H9 (cell line): Measurements from ENCODE around the gene ELANE. TPM values are rescaled to one million over a fixed set of nuclear protein-coding genes. Genes with fewer than 3 reads are reported as not detected.

ENCODE experiments used
- DNase-seq: peaks from one replicate; pipeline ENCODE4 v3.0.0-alpha.2; 2017
- H2AFZ ChIP-seq: one replicate; pipeline ENCODE4 v1.6.1; 2013; ENCODE audit warnings: mild to moderate bottlenecking, low read length, control low read depth, moderate library complexity
- H2AK5ac ChIP-seq: 2 replicates; pipeline ENCODE4 v1.6.1; 2013; ENCODE audit warnings: low read length, control low read depth, mixed read lengths; ENCODE audit not compliant: insufficient read length
- H2BK120ac ChIP-seq: one replicate; pipeline ENCODE4 v1.6.1; 2013; ENCODE audit warnings: low read depth, mild to moderate bottlenecking, low read length, control low read depth, inconsistent platforms; ENCODE audit not compliant: poor library complexity, severe bottlenecking
- H2BK12ac ChIP-seq: 2 replicates; pipeline ENCODE4 v1.6.1; 2013; ENCODE audit warnings: low read length, control low read depth, mixed read lengths, low read depth; ENCODE audit not compliant: insufficient read length
- H2BK15ac ChIP-seq: 2 replicates; pipeline ENCODE4 v1.6.1; 2013; ENCODE audit warnings: low read depth, low read length, control low read depth
- H2BK20ac ChIP-seq: one replicate; pipeline ENCODE4 v1.6.1; 2013; ENCODE audit warnings: low read depth, mild to moderate bottlenecking, low read length, control low read depth, inconsistent platforms; ENCODE audit not compliant: poor library complexity, severe bottlenecking
- H2BK5ac ChIP-seq: 2 replicates; pipeline ENCODE4 v1.6.1; 2013; ENCODE audit warnings: low read length, control low read depth, mixed read lengths; ENCODE audit not compliant: insufficient read length
- H3K14ac ChIP-seq: 2 replicates; pipeline ENCODE4 v1.6.1; 2013; ENCODE audit warnings: low read length, control low read depth; ENCODE audit not compliant: insufficient read depth
- H3K18ac ChIP-seq: 2 replicates; pipeline ENCODE4 v1.6.1; 2013; ENCODE audit warnings: low read depth, mild to moderate bottlenecking, mixed read lengths, low read length, control low read depth; ENCODE audit not compliant: insufficient read length
- H3K23ac ChIP-seq: 2 replicates; pipeline ENCODE4 v1.6.1; 2013; ENCODE audit warnings: low read length, control low read depth, mixed read lengths, low read depth; ENCODE audit not compliant: insufficient read length
- H3K23me2 ChIP-seq: 2 replicates; pipeline ENCODE4 v1.6.1; 2013; ENCODE audit warnings: low read depth, mild to moderate bottlenecking, mixed read lengths, low read length, control low read depth; ENCODE audit not compliant: insufficient read length, poor library complexity, severe bottlenecking
- H3K27ac ChIP-seq: 2 replicates; pipeline ENCODE4 v1.5.1; 2013; ENCODE audit warnings: low read length, control low read depth, mixed read lengths, low read depth; ENCODE audit not compliant: insufficient read length
- H3K27me3 ChIP-seq: 2 replicates; pipeline ENCODE4 v1.6.1; 2013; ENCODE audit warnings: low read length, control low read depth, inconsistent platforms; ENCODE audit not compliant: insufficient read depth
- H3K4ac ChIP-seq: 2 replicates; pipeline ENCODE4 v1.6.1; 2013; ENCODE audit warnings: low read depth, mild to moderate bottlenecking, control low read depth, inconsistent platforms, low read length, moderate library complexity
- H3K4me1 ChIP-seq: 2 replicates; pipeline ENCODE4 v1.6.1; 2013; ENCODE audit warnings: low read length, control low read depth, inconsistent platforms; ENCODE audit not compliant: insufficient read depth
- H3K4me2 ChIP-seq: 2 replicates; pipeline ENCODE4 v1.6.1; 2013; ENCODE audit warnings: low read length, control low read depth, mixed read lengths; ENCODE audit not compliant: insufficient read length, insufficient read depth
- H3K56ac ChIP-seq: 2 replicates; pipeline ENCODE4 v1.6.1; 2013; ENCODE audit warnings: low read depth, mild to moderate bottlenecking, mixed read lengths, low read length, control low read depth; ENCODE audit not compliant: insufficient read length
- H3K79me1 ChIP-seq: 2 replicates; pipeline ENCODE4 v1.6.1; 2013; ENCODE audit warnings: low read depth, mild to moderate bottlenecking, moderate library complexity, low read length, control low read depth, inconsistent platforms; ENCODE audit not compliant: insufficient read depth, poor library complexity, severe bottlenecking
- H3K79me2 ChIP-seq: 2 replicates; pipeline ENCODE4 v1.6.1; 2013; ENCODE audit warnings: low read length, control low read depth, inconsistent platforms; ENCODE audit not compliant: insufficient read depth
- H3K9ac ChIP-seq: 2 replicates; pipeline ENCODE4 v1.6.1; 2013; ENCODE audit warnings: low read length, control low read depth, mixed read lengths; ENCODE audit not compliant: insufficient read length; ENCODE audit errors: extremely low read depth
- H3K9me3 ChIP-seq: one replicate; pipeline ENCODE4 v1.6.1; 2013; ENCODE audit warnings: low read depth, low read length, inconsistent platforms; ENCODE audit not compliant: control insufficient read depth
- H3T11ph ChIP-seq: one replicate; pipeline ENCODE4 v1.6.1; 2013; ENCODE audit warnings: mild to moderate bottlenecking, low read length, control low read depth, inconsistent platforms
- H4K20me1 ChIP-seq: one replicate; pipeline ENCODE4 v1.6.1; 2013; ENCODE audit not compliant: control insufficient read depth, insufficient read length, insufficient read depth
- H4K5ac ChIP-seq: 2 replicates; pipeline ENCODE4 v1.6.1; 2013; ENCODE audit warnings: low read depth, mild to moderate bottlenecking, mixed read lengths, low read length, control low read depth; ENCODE audit not compliant: insufficient read length
- H4K8ac ChIP-seq: replicated peaks from 2 replicates; pipeline ENCODE4 v1.6.1; 2013; ENCODE audit warnings: low read length, control low read depth, mixed read lengths, low read depth; ENCODE audit not compliant: insufficient read length
- H4K91ac ChIP-seq: 2 replicates; pipeline ENCODE4 v1.6.1; 2013; ENCODE audit warnings: low read depth, mild to moderate bottlenecking, moderate library complexity, mixed read lengths, low read length, control low read depth; ENCODE audit not compliant: insufficient read length
- H3K27ac Mint-ChIP-seq, 3 experiments: 2 replicates in 2 of 3; 3 replicates in 1 of 3; pipeline ENCODE4 v1.8.0; 2020 to 2021; ENCODE audit warnings: mixed read lengths in 3 of 3, mild to moderate bottlenecking in 1 of 3, moderate library complexity in 1 of 3
- H3K27me3 Mint-ChIP-seq: 2 replicates; pipeline ENCODE4 v1.8.0; 2021; ENCODE audit warnings: low read depth, mild to moderate bottlenecking, moderate library complexity, mixed read lengths
- H3K36me3 Mint-ChIP-seq, 3 experiments: 2 replicates in 2 of 3; 3 replicates in 1 of 3; pipeline ENCODE4 v1.8.0; 2020 to 2021; ENCODE audit warnings: low read depth in 3 of 3, mixed read lengths in 3 of 3; ENCODE audit not compliant: insufficient read depth in 1 of 3
- H3K4me1 Mint-ChIP-seq, 2 experiments: 2 replicates each; pipeline ENCODE4 v1.8.0; 2020; ENCODE audit warnings: mixed read lengths in 2 of 2
- H3K4me3 Mint-ChIP-seq, 2 experiments: 2 replicates in 1 of 2; 3 replicates in 1 of 2; pipeline ENCODE4 v1.8.0; 2020 to 2021; ENCODE audit warnings: mild to moderate bottlenecking in 2 of 2, mixed read lengths in 2 of 2, moderate library complexity in 1 of 2
- H3K9me3 Mint-ChIP-seq, 2 experiments: 2 replicates in 1 of 2; 3 replicates in 1 of 2; pipeline ENCODE4 v1.8.0; 2020; ENCODE audit warnings: mild to moderate bottlenecking in 2 of 2, mixed read lengths in 2 of 2, moderate library complexity in 1 of 2
- WGBS: extraction: QIAGEN DNeasy Blood & Tissue Kit; methylation state at CpG from one replicate; pipeline ENCODE4 v1.1.7; 2013; ENCODE audit warnings: missing lambda C conversion rate, low lambda C conversion rate, mixed read lengths; ENCODE audit not compliant: insufficient read length; ENCODE audit errors: extremely low coverage; 5-methylcytosine and 5-hydroxymethylcytosine counted together
- total RNA-seq: library from RNA; stranded (reverse); gene quantifications from 2 replicates; pipeline ENCODE4 v1.2.1, GENCODE V29; 2021
- TF ChIP-seq, protein P1 (sequence below): fragments of 200-600 bp; sonication (generic); conservative IDR thresholded peaks from 3 replicates; pipeline ENCODE4 v1.8.0; 2021; ENCODE audit warnings: antibody characterized with exemption, mild to moderate bottlenecking

Gene ELANE
- total RNA-seq, 1 experiment from 2014 or later, result not detected

DNA sequence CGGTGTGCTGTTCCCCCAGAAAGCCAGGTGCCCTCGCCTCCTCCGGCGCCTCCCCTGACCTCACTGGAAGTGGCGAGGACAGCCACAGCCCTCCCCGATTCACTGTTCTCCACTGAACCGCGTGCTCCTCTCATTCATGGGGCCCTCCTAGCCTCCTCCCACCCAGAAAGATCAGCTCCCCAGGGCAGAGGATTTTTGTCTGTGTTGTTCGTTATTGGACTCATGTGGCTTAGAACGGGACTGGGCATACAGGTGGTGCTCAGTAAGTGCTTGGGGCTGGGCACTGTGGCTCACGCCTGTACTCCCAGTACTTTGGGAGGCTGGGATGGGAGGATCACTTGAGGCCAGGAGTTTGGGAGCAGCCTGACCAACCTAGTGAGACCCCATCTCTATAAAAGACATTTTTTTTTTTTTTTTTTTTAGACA is 7.5 kb upstream of the ELANE start:
- peak overlapping the region; percentile 23 to 77; a peak in 4 of 5 replicates for H3K4me3 Mint-ChIP-seq
- H3K79me2 ChIP-seq, result no peaks in the 10 kb centered on the region
- no peak overlapping the region for H3K23ac ChIP-seq

More for the DNA sequence above, 7.5 kb upstream of the ELANE start:
- Histone ChIP-seq H3K9ac (no peak overlapping the region), H3K14ac (no peak overlapping the region), H3K23me2 (peaks cover 2% of the 10 kb centered on the region), H3K79me1 (no peaks in the 10 kb centered on the region), H2BK120ac (no peak overlapping the region), H3K56ac (no peak overlapping the region), H3K27me3 (peaks cover 3% of the 10 kb centered on the region; the same call in 1 of the 2 replicates), H2AK5ac (no peak overlapping the region), H4K20me1 (no peaks in the 10 kb centered on the region), H3T11ph (no peak overlapping the region), H3K27ac (no peak overlapping the region), H4K5ac (no peak overlapping the region), H2BK15ac (no peak overlapping the region), H2BK20ac (no peak overlapping the region), H3K4me1 (no peaks in the 10 kb centered on the region), H4K8ac (no peak overlapping the region), H3K4ac (no peak overlapping the region), H3K18ac (no peak overlapping the region), H4K91ac (no peak overlapping the region), H2BK5ac (no peak overlapping the region), H2BK12ac (no peak overlapping the region), H3K4me2 (no peak overlapping the region), H3K9me3 (no peaks in the 10 kb centered on the region), H2AFZ (no peak overlapping the region)
- WGBS, result no CpG with 5 or more reads among the region's 11 CpGs
- H3K36me3 Mint-ChIP-seq, result no peaks in the 10 kb centered on the region; a peak in 1 of 7 replicates
- H3K27me3 Mint-ChIP-seq, result peaks cover 60% of the 10 kb centered on the region
- peaks cover 2 to 11% of the 10 kb centered on the region in 2 experiments; a peak in 2 of 4 replicates for H3K4me1 Mint-ChIP-seq
- no peak overlapping the region for H3K27ac Mint-ChIP-seq
- H3K9me3 Mint-ChIP-seq, result peaks cover 0 to 4% of the 10 kb centered on the region in 2 experiments; a peak in 2 of 5 replicates
- TF ChIP-seq, protein P1, sequence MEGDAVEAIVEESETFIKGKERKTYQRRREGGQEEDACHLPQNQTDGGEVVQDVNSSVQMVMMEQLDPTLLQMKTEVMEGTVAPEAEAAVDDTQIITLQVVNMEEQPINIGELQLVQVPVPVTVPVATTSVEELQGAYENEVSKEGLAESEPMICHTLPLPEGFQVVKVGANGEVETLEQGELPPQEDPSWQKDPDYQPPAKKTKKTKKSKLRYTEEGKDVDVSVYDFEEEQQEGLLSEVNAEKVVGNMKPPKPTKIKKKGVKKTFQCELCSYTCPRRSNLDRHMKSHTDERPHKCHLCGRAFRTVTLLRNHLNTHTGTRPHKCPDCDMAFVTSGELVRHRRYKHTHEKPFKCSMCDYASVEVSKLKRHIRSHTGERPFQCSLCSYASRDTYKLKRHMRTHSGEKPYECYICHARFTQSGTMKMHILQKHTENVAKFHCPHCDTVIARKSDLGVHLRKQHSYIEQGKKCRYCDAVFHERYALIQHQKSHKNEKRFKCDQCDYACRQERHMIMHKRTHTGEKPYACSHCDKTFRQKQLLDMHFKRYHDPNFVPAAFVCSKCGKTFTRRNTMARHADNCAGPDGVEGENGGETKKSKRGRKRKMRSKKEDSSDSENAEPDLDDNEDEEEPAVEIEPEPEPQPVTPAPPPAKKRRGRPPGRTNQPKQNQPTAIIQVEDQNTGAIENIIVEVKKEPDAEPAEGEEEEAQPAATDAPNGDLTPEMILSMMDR, result no peak
- no peak for DNase-seq
